HG03469 (cell line): ENCODE results near the gene KCNMA1.

Experiments
- ATAC-seq: cut with Tn5 transposase; IDR thresholded peaks from one replicate; pipeline ENCODE4 v1.9.1; 2021; ENCODE audit warnings: mild to moderate bottlenecking, moderate library complexity, moderate number of reproducible peaks; ENCODE audit not compliant: unreplicated experiment

Gene KCNMA1

GRCh38 chr10:76866841-76867586 lies 770.6 kb downstream of the KCNMA1 start:
- no peak for ATAC-seq

GRCh38 chr10:76864922-76865321 lies 772.7 kb downstream of the KCNMA1 start:
- no peak for ATAC-seq

DNA sequence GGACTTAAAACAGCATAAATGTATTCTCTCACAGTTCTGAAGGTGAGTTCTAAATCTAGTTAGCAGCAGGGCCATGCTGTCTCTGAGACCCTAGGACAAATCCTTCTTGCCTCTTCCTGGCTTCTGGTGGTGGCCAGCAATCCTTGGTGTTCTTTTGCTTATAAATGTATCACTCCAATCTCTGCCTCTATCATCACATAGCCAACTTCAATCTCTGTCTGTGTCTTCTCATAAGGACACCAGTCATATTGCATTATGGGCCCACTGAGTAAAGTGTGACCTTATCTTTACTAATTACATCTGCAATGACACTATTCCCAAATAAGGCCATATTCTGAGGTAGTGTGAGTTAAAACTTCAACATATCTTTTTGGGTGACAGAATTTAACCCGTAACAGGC lies 778.9 kb downstream of the KCNMA1 start:
- no peak for ATAC-seq

DNA sequence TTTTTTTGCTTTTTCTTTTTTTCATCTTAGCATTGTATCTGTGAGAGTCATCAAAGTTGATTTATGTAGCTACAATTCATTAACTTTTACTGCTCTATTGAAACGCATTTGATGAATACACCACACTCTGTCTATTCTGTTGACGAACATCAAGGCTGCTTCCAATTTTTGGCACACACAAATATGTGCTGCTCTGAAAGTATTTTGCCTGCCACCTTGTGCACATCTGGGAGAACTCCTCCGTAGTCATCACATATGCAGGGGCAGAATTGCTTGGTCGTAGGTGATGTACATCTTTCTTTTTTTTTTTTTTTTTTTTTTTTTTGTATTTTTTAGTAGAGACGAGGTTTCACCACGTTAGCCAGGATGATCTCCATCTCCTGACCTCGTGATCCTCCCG lies 796.8 kb downstream of the KCNMA1 start:
- ATAC-seq, result no peak

DNA sequence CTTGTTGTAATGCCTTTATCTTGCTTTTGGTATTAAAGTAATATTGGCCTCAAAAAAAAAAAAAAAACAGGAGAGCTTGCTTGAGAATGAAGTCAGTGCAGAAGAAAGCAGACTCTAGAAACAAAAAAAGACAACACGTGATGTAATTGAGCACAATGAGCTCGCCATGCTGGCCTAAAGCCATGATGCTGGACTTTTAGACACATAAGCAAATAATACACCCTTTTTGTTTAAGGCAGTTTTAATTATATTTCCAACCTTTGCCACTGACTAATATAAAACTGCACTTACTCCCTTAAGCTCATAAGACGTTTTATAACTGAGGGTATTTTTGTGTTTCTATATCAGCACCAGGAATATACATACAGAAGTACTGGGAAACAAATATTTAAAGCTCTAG lies 798.3 kb downstream of the KCNMA1 start:
- no peak for ATAC-seq

DNA sequence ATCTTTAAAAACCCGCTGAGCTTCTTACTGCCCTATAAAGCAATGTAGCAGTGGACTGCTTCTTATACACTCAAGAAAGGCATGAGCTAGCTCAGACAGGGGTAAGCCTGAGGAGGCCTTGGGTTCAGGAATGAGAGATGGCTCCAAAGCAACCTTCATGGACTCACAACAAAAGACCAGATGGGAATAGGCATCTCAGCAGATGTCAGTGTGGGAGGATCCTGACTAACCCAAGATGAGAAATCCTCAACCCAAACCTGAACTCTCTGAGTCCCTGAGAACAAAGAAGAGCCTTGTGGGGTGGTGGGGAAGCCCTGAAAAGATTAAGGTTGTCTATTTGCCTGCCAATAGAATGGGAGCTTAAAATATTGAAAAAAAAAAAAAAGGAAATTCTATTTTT lies 807.4 kb downstream of the KCNMA1 start:
- ATAC-seq, result no peak

- ATAC-seq, result no peak
Observed at GRCh38 chr10:76829724-76830123, 807.9 kb downstream of the KCNMA1 start.
